Subcutaneous adipose tissue (tissue), 4 donors: ENCODE results near the gene IFT43. TPM values are rescaled to one million over a fixed set of nuclear protein-coding genes. Genes with fewer than 3 reads are reported as not detected.

Experiments used
- CTCF ChIP-seq: fragments of 450-650 bp; IDR thresholded peaks from one replicate; pipeline ENCODE4 v1.5.1; 2016; ENCODE audit warnings: low read depth, mild to moderate bottlenecking, control low read depth, antibody characterized with exemption, moderate library complexity
- total RNA-seq, 4 donors: library from RNA; depleted of rRNA; stranded (reverse); fragments of >200 nt; gene quantifications; one replicate each; pipeline ENCODE4 v1.1.0, GENCODE V29; 2016

Gene IFT43
- total RNA-seq, 4 donors from 2014 or later, result 25.3 to 38.2 (median 28.9) TPM

GRCh38 chr14:76088326-76088725 is 102.8 kb downstream of the IFT43 start:
- no peak for TF ChIP-seq CTCF

- no peak for TF ChIP-seq CTCF
These were observed 103.4 kb downstream of the IFT43 start for GRCh38 chr14:76088771-76089571.

- no peak for TF ChIP-seq CTCF
These were observed 104.0 kb downstream of the IFT43 start for GRCh38 chr14:76089575-76089974.

DNA sequence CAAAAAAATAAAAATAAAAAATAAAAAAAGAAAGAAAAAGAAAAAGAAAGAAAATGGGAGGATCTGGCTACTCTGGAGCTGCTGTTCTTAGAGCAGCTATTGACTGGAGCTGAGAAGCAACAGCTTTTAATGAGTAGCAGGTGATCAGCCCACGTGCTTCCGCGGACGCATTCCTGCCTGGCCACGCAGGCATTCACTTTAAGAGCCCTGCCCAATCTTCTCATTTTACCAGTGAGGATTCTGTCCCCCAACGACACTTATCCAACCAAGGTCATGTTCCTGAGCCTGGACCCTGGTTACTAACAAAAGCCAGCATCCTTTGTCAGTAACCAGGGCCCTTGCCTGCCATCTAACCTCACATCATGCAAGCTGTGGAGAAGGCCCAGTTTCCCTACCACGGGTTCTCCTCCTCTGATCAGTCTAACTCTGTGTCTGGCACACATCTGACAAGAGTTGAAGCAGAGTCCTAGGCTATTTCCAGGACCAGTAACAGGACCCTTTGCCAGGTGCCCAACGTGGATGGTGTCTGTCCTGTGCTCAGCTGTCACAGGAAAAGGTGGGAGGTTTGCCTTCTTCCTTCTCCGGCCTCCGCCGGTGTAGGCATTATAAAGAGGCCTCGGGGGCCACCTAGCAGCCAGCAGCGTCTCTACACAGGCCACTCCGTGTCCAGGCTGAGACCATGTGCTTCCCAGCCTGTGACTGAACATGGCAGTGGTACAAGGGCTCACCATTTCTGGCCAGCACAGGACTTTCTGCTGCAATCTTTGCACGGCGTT is 105.2 kb downstream of the IFT43 start:
- TF ChIP-seq CTCF, result no peak

- no peak for TF ChIP-seq CTCF
These were observed 107.5 kb downstream of the IFT43 start for GRCh38 chr14:76093077-76093476.

- no peak for TF ChIP-seq CTCF
These were observed 110.7 kb downstream of the IFT43 start for GRCh38 chr14:76096257-76096656.

- TF ChIP-seq CTCF, result no peak
These were observed 112.0 kb downstream of the IFT43 start for GRCh38 chr14:76097547-76097946.
